Measurements from ENCODE around the gene VPS72. TPM values are rescaled to one million over a fixed set of nuclear protein-coding genes. Genes with fewer than 3 reads are reported as not detected.

Gene VPS72
- total and polyA plus RNA-seq, 2 of the 13 experiments (the other 11 are each of a cell fraction or from before 2014, with no cell fraction given) = 33.7 to 34.5 TPM

DNA sequence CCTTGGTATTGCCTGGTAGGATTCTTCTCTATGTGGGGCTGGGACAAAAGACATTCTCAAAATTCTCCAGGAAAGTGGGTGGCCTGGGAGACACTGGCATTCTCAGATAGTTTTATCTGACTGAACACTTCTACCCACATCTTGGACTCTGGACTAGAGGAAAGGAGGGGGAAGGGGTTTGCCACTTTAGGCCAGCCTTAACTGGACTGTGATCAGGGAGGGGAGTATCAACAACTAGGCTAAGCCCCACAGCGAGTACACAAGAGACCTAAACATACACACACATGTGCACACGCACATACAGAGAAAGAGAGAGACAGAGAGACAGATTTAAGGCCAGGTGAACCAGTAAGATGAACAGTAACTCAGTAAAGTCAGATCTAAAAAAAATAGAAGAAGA is 42.3 kb downstream of the VPS72 start (continued):
- TF ChIP-seq REXO4 (CRISPR knock-in tag; IDR thresholded peaks at IDR 0.05; ENCODE audit: borderline replicate concordance) (no peak), ZNF709 (CRISPR knock-in tag; IDR thresholded peaks at IDR 0.05) (no peak), PRPF4 (IDR thresholded peaks at IDR 0.05; ENCODE audit: low read depth, low read length, poor library complexity, severe bottlenecking) (no peak), ZNF720 (CRISPR knock-in tag; IDR thresholded peaks at IDR 0.05) (no peak), GFI1 (CRISPR knock-in tag; IDR thresholded peaks at IDR 0.05; ENCODE audit: borderline replicate concordance) (no peak), ZNF256 (CRISPR knock-in tag; conservative IDR thresholded peaks at IDR 0.05) (no peak), FOXK2 (IDR thresholded peaks at IDR 0.05) (0 out of 2 replicates have a peak, but pooled peaks have one; percentile 32), RAD51 (IDR thresholded peaks at IDR 0.05; ENCODE audit: borderline replicate concordance) (no peak), RBM39 (IDR thresholded peaks at IDR 0.05; ENCODE audit: low read depth, low read length, poor library complexity, severe bottlenecking) (no peak), TSC22D2 (CRISPR knock-in tag; IDR thresholded peaks at IDR 0.05; ENCODE audit: borderline replicate concordance) (no peak), KDM6A (CRISPR knock-in tag; IDR thresholded peaks at IDR 0.05; ENCODE audit: low read depth) (0 out of 2 replicates have a peak, but pooled peaks have one; percentile 40), TRIM24 (CRISPR knock-in tag; IDR thresholded peaks at IDR 0.05) (no peak), YY1 (IDR thresholded peaks at IDR 0.05; ENCODE audit: insufficient read depth, insufficient replicate concordance, low read depth, low read length) (no peak), GATAD2A (CRISPR knock-in tag; IDR thresholded peaks at IDR 0.05) (peak; percentile 35; the same call in 1 of the 2 replicates), FOXK1 (CRISPR knock-in tag; IDR thresholded peaks at IDR 0.05; ENCODE audit: borderline replicate concordance, low read depth) (peak; percentile 55; the same call in 1 of the 2 replicates), U2AF1 (optimal IDR thresholded peaks at IDR 0.05; ENCODE audit: low read depth, low read length) (no peak), RFX1 (IDR thresholded peaks at IDR 0.05) (no peak), FLYWCH1 (CRISPR knock-in tag; IDR thresholded peaks at IDR 0.05) (no peak), ZNF850 (CRISPR knock-in tag; conservative IDR thresholded peaks at IDR 0.05) (no peak)
- TF ChIP-seq, protein P1, sequence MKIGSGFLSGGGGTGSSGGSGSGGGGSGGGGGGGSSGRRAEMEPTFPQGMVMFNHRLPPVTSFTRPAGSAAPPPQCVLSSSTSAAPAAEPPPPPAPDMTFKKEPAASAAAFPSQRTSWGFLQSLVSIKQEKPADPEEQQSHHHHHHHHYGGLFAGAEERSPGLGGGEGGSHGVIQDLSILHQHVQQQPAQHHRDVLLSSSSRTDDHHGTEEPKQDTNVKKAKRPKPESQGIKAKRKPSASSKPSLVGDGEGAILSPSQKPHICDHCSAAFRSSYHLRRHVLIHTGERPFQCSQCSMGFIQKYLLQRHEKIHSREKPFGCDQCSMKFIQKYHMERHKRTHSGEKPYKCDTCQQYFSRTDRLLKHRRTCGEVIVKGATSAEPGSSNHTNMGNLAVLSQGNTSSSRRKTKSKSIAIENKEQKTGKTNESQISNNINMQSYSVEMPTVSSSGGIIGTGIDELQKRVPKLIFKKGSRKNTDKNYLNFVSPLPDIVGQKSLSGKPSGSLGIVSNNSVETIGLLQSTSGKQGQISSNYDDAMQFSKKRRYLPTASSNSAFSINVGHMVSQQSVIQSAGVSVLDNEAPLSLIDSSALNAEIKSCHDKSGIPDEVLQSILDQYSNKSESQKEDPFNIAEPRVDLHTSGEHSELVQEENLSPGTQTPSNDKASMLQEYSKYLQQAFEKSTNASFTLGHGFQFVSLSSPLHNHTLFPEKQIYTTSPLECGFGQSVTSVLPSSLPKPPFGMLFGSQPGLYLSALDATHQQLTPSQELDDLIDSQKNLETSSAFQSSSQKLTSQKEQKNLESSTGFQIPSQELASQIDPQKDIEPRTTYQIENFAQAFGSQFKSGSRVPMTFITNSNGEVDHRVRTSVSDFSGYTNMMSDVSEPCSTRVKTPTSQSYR (CRISPR knock-in tag; IDR thresholded peaks at IDR 0.05; ENCODE audit: borderline replicate concordance) = peak; percentile 56; the same call in 1 of the 2 replicates
- TF ChIP-seq, protein P2, sequence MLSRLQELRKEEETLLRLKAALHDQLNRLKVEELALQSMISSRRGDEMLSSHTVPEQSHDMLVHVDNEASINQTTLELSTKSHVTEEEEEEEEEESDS (CRISPR knock-in tag; IDR thresholded peaks at IDR 0.05; ENCODE audit: borderline replicate concordance) = no peak
- TF ChIP-seq, protein P3, sequence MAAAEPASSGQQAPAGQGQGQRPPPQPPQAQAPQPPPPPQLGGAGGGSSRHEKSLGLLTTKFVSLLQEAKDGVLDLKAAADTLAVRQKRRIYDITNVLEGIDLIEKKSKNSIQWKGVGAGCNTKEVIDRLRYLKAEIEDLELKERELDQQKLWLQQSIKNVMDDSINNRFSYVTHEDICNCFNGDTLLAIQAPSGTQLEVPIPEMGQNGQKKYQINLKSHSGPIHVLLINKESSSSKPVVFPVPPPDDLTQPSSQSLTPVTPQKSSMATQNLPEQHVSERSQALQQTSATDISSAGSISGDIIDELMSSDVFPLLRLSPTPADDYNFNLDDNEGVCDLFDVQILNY (CRISPR knock-in tag; conservative IDR thresholded peaks at IDR 0.05) = no peak
- TF ChIP-seq, protein P4, sequence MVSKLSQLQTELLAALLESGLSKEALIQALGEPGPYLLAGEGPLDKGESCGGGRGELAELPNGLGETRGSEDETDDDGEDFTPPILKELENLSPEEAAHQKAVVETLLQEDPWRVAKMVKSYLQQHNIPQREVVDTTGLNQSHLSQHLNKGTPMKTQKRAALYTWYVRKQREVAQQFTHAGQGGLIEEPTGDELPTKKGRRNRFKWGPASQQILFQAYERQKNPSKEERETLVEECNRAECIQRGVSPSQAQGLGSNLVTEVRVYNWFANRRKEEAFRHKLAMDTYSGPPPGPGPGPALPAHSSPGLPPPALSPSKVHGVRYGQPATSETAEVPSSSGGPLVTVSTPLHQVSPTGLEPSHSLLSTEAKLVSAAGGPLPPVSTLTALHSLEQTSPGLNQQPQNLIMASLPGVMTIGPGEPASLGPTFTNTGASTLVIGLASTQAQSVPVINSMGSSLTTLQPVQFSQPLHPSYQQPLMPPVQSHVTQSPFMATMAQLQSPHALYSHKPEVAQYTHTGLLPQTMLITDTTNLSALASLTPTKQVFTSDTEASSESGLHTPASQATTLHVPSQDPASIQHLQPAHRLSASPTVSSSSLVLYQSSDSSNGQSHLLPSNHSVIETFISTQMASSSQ (IDR thresholded peaks at IDR 0.05; ENCODE audit: low read depth) = no peak
- TF ChIP-seq, protein P4 (CRISPR knock-in tag; IDR thresholded peaks at IDR 0.05; ENCODE audit: borderline replicate concordance) = no peak

Measured in HepG2 (cell line).